HG03039 (cell line): ENCODE data around the gene SORCS2.

Experiments used
- ATAC-seq: cut with Tn5 transposase; IDR thresholded peaks from one replicate; pipeline ENCODE4 v1.9.1; 2021; ENCODE audit warnings: mild to moderate bottlenecking, moderate library complexity; ENCODE audit not compliant: unreplicated experiment

SORCS2 gene

GRCh38 chr4:7285244-7286094 lies 93.1 kb downstream of the SORCS2 start:
- no peak for ATAC-seq

- no peak for ATAC-seq
Observed at GRCh38 chr4:7286170-7286569, 93.8 kb downstream of the SORCS2 start.

- no peak for ATAC-seq
Observed at GRCh38 chr4:7286798-7287197, 94.5 kb downstream of the SORCS2 start.

- no peak for ATAC-seq
Observed at GRCh38 chr4:7287274-7287917, 95.1 kb downstream of the SORCS2 start.

GRCh38 chr4:7287918-7288280 lies 95.6 kb downstream of the SORCS2 start:
- no peak for ATAC-seq

GRCh38 chr4:7288751-7289523 lies 96.6 kb downstream of the SORCS2 start:
- no peak for ATAC-seq

GRCh38 chr4:7289589-7289988 lies 97.3 kb downstream of the SORCS2 start:
- no peak for ATAC-seq

- no peak for ATAC-seq
Observed at GRCh38 chr4:7291372-7292114, 99.2 kb downstream of the SORCS2 start.

- no peak for ATAC-seq
Observed at GRCh38 chr4:7293703-7294102, 101.4 kb downstream of the SORCS2 start.

GRCh38 chr4:7294176-7294756 lies 101.9 kb downstream of the SORCS2 start:
- no peak for ATAC-seq

GRCh38 chr4:7295197-7295910 lies 103.0 kb downstream of the SORCS2 start:
- no peak for ATAC-seq

- ATAC-seq, result no peak
Observed at GRCh38 chr4:7295911-7296660, 103.7 kb downstream of the SORCS2 start.

- ATAC-seq, result no peak
Observed at GRCh38 chr4:7296661-7297335, 104.5 kb downstream of the SORCS2 start.

GRCh38 chr4:7297374-7297773 lies 105.0 kb downstream of the SORCS2 start:
- ATAC-seq, result no peak

GRCh38 chr4:7297881-7298280 lies 105.5 kb downstream of the SORCS2 start:
- ATAC-seq, result no peak

GRCh38 chr4:7298619-7299009 lies 106.3 kb downstream of the SORCS2 start:
- ATAC-seq, result no peak

GRCh38 chr4:7299010-7299907 lies 106.9 kb downstream of the SORCS2 start:
- no peak for ATAC-seq
